ENCODE measurements around the gene PHTF2.

PHTF2 gene

DNA sequence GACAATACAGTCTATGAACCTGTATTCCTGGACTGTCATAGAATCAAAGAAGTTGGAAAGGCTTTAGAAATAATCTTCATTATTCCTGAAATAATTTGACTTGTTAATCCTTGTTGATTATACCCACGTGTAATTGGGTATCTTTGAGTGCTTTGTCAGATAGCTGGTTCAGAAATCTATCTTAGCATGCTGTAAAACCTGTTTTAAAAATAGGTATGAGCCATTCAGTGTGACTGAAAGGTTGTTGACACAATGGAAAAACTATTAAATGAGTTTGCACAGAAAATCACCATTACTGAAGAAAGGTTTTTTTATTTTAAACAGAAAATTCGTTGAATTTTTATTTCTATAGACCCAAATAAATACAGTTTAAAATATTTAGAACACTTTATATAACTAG lies 38.7 kb downstream of the PHTF2 start:
- Histone ChIP-seq H3K9ac (no peak overlapping the region), H3K36me3 (peaks cover 0 to 9% (median 4%) of the 10 kb centered on the region in 11 experiments; a peak in 6 of 22 replicates), H3K27ac (no peak overlapping the region), H3K27me3 (no peaks in the 10 kb centered on the region), H4K20me1 (0 out of 22 replicates have a peak, but pooled peaks cover 0 to 4% (median 0%) of the 10 kb centered on the region in 11 experiments), H3K4me1 (peaks cover 0 to 24% (median 3%) of the 10 kb centered on the region in 10 experiments; a peak in 9 of 20 replicates), H3K4me3 (no peak overlapping the region), H3K9me3 (replicated peaks in 1 of 11) (peaks cover 0 to 9% (median 6%) of the 10 kb centered on the region in 11 experiments; a peak in 8 of 22 replicates), H3K4me2 (no peak overlapping the region)
- TF ChIP-seq Cebpa-rat (IDR thresholded peaks at IDR 0.05) = no peak

DNA sequence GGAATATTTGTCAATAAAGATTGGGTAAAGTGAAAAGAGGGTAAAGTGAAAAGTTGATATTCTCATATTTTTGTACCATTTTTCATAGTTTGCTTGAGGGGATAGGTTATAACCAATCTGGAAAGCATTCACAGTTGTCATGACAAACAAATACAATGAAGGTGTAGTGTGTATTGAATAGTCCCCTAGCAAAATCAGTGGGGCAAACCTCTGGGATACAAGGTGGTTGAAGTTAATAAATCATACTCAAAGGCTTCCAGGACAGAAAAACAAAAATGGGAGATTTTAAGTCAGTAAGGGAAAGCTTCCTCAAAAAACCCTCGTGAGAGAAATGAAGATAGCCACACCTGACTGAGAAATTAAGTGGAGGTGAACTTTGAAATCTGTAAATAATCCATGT lies 39.4 kb downstream of the PHTF2 start:
- Histone ChIP-seq H3K27ac (no peak overlapping the region), H3K27me3 (no peaks in the 10 kb centered on the region), H4K20me1 (0 out of 22 replicates have a peak, but pooled peaks cover 0 to 4% (median 0%) of the 10 kb centered on the region in 11 experiments), H3K4me3 (no peak overlapping the region), H3K4me1 (peaks cover 0 to 29% (median 3%) of the 10 kb centered on the region in 10 experiments; a peak in 9 of 20 replicates), H3K9me3 (replicated peaks in 1 of 11) (peaks cover 0 to 9% (median 6%) of the 10 kb centered on the region in 11 experiments; a peak in 8 of 22 replicates), H3K9ac (no peak overlapping the region), H3K36me3 (peaks cover 0 to 9% (median 4%) of the 10 kb centered on the region in 11 experiments; a peak in 6 of 22 replicates), H3K4me2 (no peak overlapping the region)
- no peak for TF ChIP-seq Cebpa-rat (IDR thresholded peaks at IDR 0.05)

DNA sequence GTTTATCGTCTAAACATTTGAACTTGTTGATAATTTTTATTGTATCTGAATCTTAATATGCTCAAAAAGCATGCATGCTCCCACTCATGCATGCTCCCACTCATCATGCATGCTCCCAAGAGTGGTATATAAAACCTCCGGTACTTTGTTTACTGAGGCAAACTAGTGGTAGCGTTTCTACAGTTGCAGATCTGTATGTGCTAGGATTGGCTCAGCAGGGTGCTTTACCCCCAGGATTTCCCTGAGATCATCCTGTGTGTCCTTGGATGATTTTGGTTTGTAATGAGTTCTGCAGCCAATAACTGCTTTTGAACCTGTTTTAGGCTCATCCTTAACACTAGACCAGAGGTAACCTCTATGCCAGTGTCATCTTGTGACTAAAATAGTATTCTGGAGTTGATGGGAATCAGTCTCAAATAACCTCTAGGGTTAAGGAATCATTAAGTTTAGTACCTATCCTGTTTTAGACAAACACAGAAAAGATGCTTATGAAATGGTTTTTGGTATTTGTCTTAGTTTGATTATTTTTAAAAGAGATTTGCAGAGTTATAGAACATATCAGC lies 40.4 kb downstream of the PHTF2 start:
- Histone ChIP-seq H3K9me3 (replicated peaks in 1 of 11) (peaks cover 0 to 9% (median 6%) of the 10 kb centered on the region in 11 experiments; a peak in 8 of 22 replicates), H3K36me3 (peaks cover 0 to 12% (median 6%) of the 10 kb centered on the region in 11 experiments; a peak in 11 of 22 replicates), H3K4me3 (no peak overlapping the region), H4K20me1 (0 out of 22 replicates have a peak, but pooled peaks cover 0 to 4% (median 0%) of the 10 kb centered on the region in 11 experiments), H3K9ac (no peak overlapping the region), H3K27me3 (no peaks in the 10 kb centered on the region), H3K4me1 (peaks cover 0 to 34% (median 3%) of the 10 kb centered on the region in 10 experiments; a peak in 9 of 20 replicates), H3K27ac (no peak overlapping the region), H3K4me2 (no peak overlapping the region)
- TF ChIP-seq Cebpa-rat (IDR thresholded peaks at IDR 0.05) = no peak

DNA sequence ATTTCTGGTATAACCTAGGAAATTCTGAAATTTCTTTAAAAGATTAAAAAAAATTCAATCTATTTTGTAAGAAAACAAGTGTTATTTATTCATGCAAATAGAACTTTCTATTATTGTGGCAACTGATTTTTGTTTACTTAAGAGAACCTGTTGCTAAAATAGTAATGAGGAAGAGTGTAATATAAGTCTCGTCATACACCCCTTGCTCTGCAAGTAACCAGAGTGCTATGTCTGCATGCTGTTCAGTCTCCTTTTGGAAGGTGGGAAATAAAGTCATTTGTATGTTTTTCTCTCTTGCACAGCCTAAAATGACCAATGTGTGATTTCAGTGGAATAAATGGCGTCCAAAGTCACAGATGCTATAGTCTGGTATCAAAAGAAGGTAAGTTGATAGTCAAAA lies 41.3 kb downstream of the PHTF2 start:
- Histone ChIP-seq H3K4me2 (peak overlapping the region in 2 of 11 experiments; percentile 39 to 40; a peak in 3 of 22 replicates), H3K27ac (no peak overlapping the region), H3K9me3 (replicated peaks in 1 of 11) (peaks cover 0 to 9% (median 6%) of the 10 kb centered on the region in 11 experiments; a peak in 8 of 22 replicates), H3K4me1 (peaks cover 0 to 25% (median 0%) of the 10 kb centered on the region in 10 experiments; a peak in 6 of 20 replicates), H3K9ac (no peak overlapping the region), H3K4me3 (no peak overlapping the region), H3K36me3 (peaks cover 0 to 17% (median 6%) of the 10 kb centered on the region in 11 experiments; a peak in 11 of 22 replicates), H4K20me1 (0 out of 22 replicates have a peak, but pooled peaks cover 0 to 4% (median 0%) of the 10 kb centered on the region in 11 experiments), H3K27me3 (no peaks in the 10 kb centered on the region)
- no peak for TF ChIP-seq Cebpa-rat (IDR thresholded peaks at IDR 0.05)

DNA sequence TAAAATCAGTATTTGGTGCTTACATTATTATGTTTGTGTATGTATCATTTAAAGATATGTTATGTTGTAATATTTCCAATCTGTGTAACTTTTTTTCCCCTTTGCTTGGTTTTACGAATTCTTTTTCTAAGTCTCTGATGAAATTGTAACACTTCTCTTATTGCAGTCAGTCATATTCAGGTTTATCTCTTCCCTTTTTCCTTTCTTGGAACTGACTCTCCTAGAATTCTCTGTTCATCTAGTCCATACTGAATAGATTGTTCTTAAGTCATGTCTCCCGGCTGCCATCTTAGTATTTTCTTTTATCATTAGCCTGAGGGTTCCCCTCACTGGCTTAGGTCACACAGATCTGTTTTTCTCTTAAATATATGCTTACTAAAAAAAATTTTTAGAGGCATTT lies 44.6 kb downstream of the PHTF2 start:
- Histone ChIP-seq H3K27ac (peak overlapping the region in 1 of 11 experiments; percentile 8; a peak in 1 of 22 replicates), H3K4me1 (peaks cover 0 to 19% (median 0%) of the 10 kb centered on the region in 10 experiments; a peak in 5 of 20 replicates), H3K9ac (no peak overlapping the region), H3K4me3 (no peak overlapping the region), H4K20me1 (0 out of 22 replicates have a peak, but pooled peaks cover 0 to 4% (median 0%) of the 10 kb centered on the region in 11 experiments), H3K36me3 (peaks cover 5 to 20% (median 10%) of the 10 kb centered on the region in 11 experiments; a peak in 11 of 22 replicates), H3K27me3 (no peaks in the 10 kb centered on the region), H3K4me2 (peak overlapping the region in 2 of 11 experiments; percentile 16 to 33; a peak in 2 of 22 replicates), H3K9me3 (replicated peaks in 1 of 11) (peaks cover 0 to 5% (median 0%) of the 10 kb centered on the region in 11 experiments; a peak in 2 of 22 replicates)
- TF ChIP-seq Cebpa-rat (IDR thresholded peaks at IDR 0.05) = no peak

DNA sequence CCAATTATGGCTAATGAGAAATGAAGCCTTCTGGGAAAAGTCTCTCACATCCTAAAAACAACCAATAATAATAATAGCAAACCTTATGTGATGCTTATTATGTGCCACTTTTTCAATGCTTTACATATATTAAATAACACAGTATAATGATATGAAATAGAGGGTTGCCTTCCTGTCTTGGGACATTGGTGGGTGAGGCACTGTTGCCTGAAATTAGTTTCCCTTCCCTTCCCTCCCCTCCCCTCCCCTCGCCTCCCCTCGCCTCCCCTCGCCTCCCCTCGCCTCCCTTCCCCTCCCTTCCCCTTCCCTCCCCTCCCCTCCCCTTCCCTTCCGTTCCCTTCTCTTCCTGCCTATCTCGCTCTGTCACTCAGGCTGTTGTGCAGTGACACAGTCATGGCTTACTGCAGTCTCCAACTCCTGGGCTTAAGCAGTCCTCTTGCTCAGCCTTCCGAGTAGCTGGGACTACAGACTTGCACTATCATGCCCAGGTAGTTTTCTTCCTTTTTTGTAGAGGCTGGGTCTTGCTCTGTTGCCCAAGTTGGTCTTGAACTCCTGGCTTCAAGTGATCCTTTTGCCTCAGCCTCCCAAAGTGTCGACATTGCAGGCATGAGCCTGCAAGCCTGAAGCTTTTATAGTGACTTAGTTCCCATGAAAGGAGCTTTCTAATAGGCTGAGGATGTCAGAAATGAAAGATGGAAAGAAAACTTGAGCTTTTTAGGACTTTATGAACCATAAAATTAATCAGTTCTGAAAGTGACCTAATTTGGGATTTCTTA lies 47.9 kb downstream of the PHTF2 start:
- H3K4me1 ChIP-seq = peaks cover 0 to 12% (median 0%) of the 10 kb centered on the region in 10 experiments; a peak in 5 of 20 replicates
- no peak overlapping the region for H3K27ac ChIP-seq
- no peaks in the 10 kb centered on the region for H4K20me1 ChIP-seq
- peaks cover 0 to 7% (median 0%) of the 10 kb centered on the region in 11 experiments; a peak in 2 of 22 replicates for H3K9me3 ChIP-seq (replicated peaks in 1 of 11)
- peaks cover 5 to 41% (median 16%) of the 10 kb centered on the region in 11 experiments; a peak in 15 of 22 replicates for H3K36me3 ChIP-seq
- no peak overlapping the region for H3K4me3 ChIP-seq
- TF ChIP-seq Cebpa-rat (IDR thresholded peaks at IDR 0.05) = no peak
- H3K27me3 ChIP-seq = no peaks in the 10 kb centered on the region
- H3K4me2 ChIP-seq = no peak overlapping the region
- no peak overlapping the region for H3K9ac ChIP-seq

DNA sequence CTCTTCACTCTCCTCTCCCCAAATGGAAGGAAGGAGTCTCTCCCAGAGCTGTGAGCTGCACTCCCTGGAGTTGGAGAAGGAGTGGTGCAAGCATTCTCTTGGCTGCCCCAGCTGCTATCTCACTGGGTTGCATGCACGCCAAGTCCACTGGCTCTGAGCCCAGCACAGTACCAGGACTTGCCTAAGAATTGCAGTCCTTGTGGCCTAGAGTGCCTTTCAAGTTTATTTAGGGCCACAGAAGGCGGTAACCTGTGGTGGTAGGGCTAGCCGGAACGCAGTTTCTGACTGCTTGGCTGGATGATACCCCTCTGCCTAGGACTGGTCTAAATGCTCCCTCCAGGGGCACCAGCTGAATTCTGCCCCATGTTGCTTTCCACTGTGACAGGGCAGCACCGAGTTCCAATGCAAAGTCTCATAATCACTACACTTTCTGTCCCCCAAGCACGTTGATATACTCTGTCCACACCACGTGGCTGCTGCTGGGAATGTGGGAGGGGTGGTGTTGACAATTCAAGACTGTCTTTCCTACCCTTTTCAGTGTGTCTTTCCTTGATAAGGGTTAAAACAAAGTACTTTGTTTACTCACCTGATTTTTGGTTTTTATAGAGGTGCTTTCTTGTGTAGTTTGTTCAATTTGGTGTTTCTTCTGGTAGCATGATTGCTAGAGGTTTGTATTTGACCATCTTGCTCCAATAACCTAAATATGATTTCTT lies 57.0 kb downstream of the PHTF2 start:
- H3K9me3 ChIP-seq (replicated peaks in 1 of 11) = peaks cover 0 to 15% (median 5%) of the 10 kb centered on the region in 11 experiments; a peak in 10 of 22 replicates
- H3K4me2 ChIP-seq = no peak overlapping the region
- no peak overlapping the region for H3K9ac ChIP-seq
- no peak overlapping the region for H3K27ac ChIP-seq
- peaks cover 12 to 28% (median 19%) of the 10 kb centered on the region in 11 experiments; a peak in 21 of 22 replicates for H3K36me3 ChIP-seq
- no peaks in the 10 kb centered on the region for H3K27me3 ChIP-seq
- peaks cover 0 to 4% (median 0%) of the 10 kb centered on the region in 11 experiments; a peak in 2 of 22 replicates for H4K20me1 ChIP-seq
- no peak for TF ChIP-seq Cebpa-rat (IDR thresholded peaks at IDR 0.05)
- H3K4me3 ChIP-seq = no peak overlapping the region
- peaks cover 0 to 30% (median 0%) of the 10 kb centered on the region in 10 experiments; a peak in 7 of 20 replicates for H3K4me1 ChIP-seq

DNA sequence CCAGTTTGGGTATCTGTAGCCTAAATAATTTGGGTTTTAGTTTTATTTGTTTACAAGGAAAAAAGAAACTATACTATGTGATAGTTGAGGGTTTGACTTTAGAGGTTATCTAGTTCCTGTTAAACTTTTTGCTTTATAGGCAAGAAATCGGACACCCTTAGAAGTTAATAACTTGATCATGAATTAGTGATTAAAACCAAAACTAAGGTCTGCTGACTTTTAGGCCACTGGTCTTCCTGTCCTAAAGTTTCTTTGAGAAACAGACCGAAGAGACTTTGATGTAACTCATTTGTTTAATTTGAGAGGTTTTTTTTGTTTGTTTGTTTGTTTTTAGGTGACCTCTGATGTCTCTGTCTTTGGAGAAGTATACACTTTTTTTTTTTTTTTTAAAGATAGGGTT lies 59.7 kb downstream of the PHTF2 start:
- H3K4me2 ChIP-seq = peak overlapping the region in 3 of 11 experiments; percentile 4 to 77 (median 50); a peak in 4 of 22 replicates
- peaks cover 12 to 28% (median 19%) of the 10 kb centered on the region in 11 experiments; a peak in 21 of 22 replicates for H3K36me3 ChIP-seq
- no peaks in the 10 kb centered on the region for H3K27me3 ChIP-seq
- no peak for TF ChIP-seq Cebpa-rat (IDR thresholded peaks at IDR 0.05)
- H3K9ac ChIP-seq = no peak overlapping the region
- no peaks in the 10 kb centered on the region; a peak in 2 of 22 replicates for H4K20me1 ChIP-seq
- H3K27ac ChIP-seq = peak overlapping the region in 2 of 11 experiments; percentile 30 to 40; a peak in 4 of 22 replicates
- H3K9me3 ChIP-seq (replicated peaks in 1 of 11) = peaks cover 0 to 15% (median 5%) of the 10 kb centered on the region in 11 experiments; a peak in 10 of 22 replicates
- H3K4me1 ChIP-seq = peaks cover 0 to 30% (median 0%) of the 10 kb centered on the region in 10 experiments; a peak in 7 of 20 replicates
- no peak overlapping the region; a peak in 1 of 20 replicates for H3K4me3 ChIP-seq
